Left renal cortex interstitium (tissue), 4 donors: ENCODE measurements around the gene ASTL. TPM values are rescaled to one million over a fixed set of nuclear protein-coding genes. Genes with fewer than 3 reads are reported as not detected.

ENCODE experiments used
- DNase-seq, 4 donors: peaks; one replicate each; pipeline ENCODE4 v3.0.0-alpha.2; 2013; ENCODE audit warnings: low read depth in 4 of 4, low spot score in 2 of 4, missing footprints in 1 of 4
- polyA plus RNA-seq, 4 donors: library from polyadenylated mRNA; unstranded; fragments of 120-200 nt; gene quantifications; one replicate each; pipeline ENCODE4 v1.2.1, GENCODE V29; 2013; ENCODE audit not compliant: insufficient read length in 4 of 4

ASTL gene
- polyA plus RNA-seq, 4 donors: 0.13 to 0.27 (median 0.18) TPM

GRCh38 chr2:96131813-96132745, 6.2 kb downstream of the ASTL start:
- no peak for DNase-seq

GRCh38 chr2:96131152-96131812, 7.0 kb downstream of the ASTL start:
- DNase-seq: no peak

GRCh38 chr2:96130483-96130882, 7.8 kb downstream of the ASTL start:
- DNase-seq: no peak

- DNase-seq: no peak
Measured at GRCh38 chr2:96129528-96130120, 8.7 kb downstream of the ASTL start.

GRCh38 chr2:96128456-96128855, 9.8 kb downstream of the ASTL start:
- DNase-seq: no peak

GRCh38 chr2:96124406-96125265, 13.7 kb downstream of the ASTL start:
- DNase-seq: no peak

- DNase-seq: no peak
Measured at GRCh38 chr2:96123936-96124335, 14.4 kb downstream of the ASTL start.

GRCh38 chr2:96123290-96123689, 15.0 kb downstream of the ASTL start:
- no peak for DNase-seq

- no peak for DNase-seq
Measured at GRCh38 chr2:96122391-96122790, 15.9 kb downstream of the ASTL start.

- DNase-seq: no peak
Measured at GRCh38 chr2:96121414-96121813, 16.9 kb downstream of the ASTL start.

- DNase-seq: no peak
Measured at GRCh38 chr2:96120991-96121390, 17.3 kb downstream of the ASTL start.

GRCh38 chr2:96120091-96120720, 18.1 kb downstream of the ASTL start:
- no peak for DNase-seq

GRCh38 chr2:96119389-96119751, 18.9 kb downstream of the ASTL start:
- DNase-seq: no peak

- DNase-seq: no peak
Measured at GRCh38 chr2:96118698-96119388, 19.5 kb downstream of the ASTL start.

GRCh38 chr2:96117701-96118588, 20.4 kb downstream of the ASTL start:
- DNase-seq: no peak

- DNase-seq: no peak
Measured at GRCh38 chr2:96116879-96117533, 21.3 kb downstream of the ASTL start.

GRCh38 chr2:96116424-96116878, 21.9 kb downstream of the ASTL start, which contains the start of gene ADRA2B:
ADRA2B (minus strand) TSS chr2:96116571; CDS start chr2:96116149, 422 bp downstream.
- DNase-seq: peak in 1 of 4 donors; percentile 66
